H1 (cell line): ENCODE measurements around the gene SCAPER. TPM values are rescaled to one million over a fixed set of nuclear protein-coding genes. Genes with fewer than 3 reads are reported as not detected.

Experiments
- CBX5 ChIP-seq: fragments of 300-800, 300-1000 bp; sonication (generic); IDR thresholded peaks from 2 replicates; pipeline ENCODE4 v1.7.1; 2016; ENCODE audit warnings: antibody characterized with exemption, low read length, low read depth
- CTCF ChIP-seq, 3 experiments: IDR thresholded peaks; 1 replicate in 2 of 3; 2 replicates in 1 of 3; pipeline versions ENCODE4 v1.5.1 to v1.6.1; 2011; ENCODE audit warnings: low read length in 3 of 3, mild to moderate bottlenecking in 3 of 3, inconsistent platforms in 2 of 3, low read depth in 1 of 3, moderate library complexity in 1 of 3; ENCODE audit not compliant: insufficient read depth in 1 of 3; ENCODE audit errors: control extremely low read depth in 1 of 3
- MAX ChIP-seq: IDR thresholded peaks from 2 replicates; pipeline ENCODE4 v1.6.1; 2012; ENCODE audit warnings: inconsistent platforms
- RBBP5 ChIP-seq: IDR thresholded peaks from 2 replicates; pipeline ENCODE4 v1.7.1; 2012; ENCODE audit warnings: low read depth, mild to moderate bottlenecking, inconsistent platforms, low read length, moderate library complexity, borderline replicate concordance
- SRF ChIP-seq: IDR thresholded peaks from 2 replicates; pipeline ENCODE4 v1.6.1; 2011; ENCODE audit warnings: mild to moderate bottlenecking, low read depth, low read length, moderate library complexity
- polyA plus RNA-seq, 7 experiments: library from polyadenylated mRNA; depleted of rRNA in 3 of 7; stranded (reverse) in 5 of 7; unstranded in 2 of 7; fragments of >200 nt in 5 of 7; fragments of 200-250 nt in 2 of 7; gene quantifications; 1 replicate in 5 of 7; 2 replicates in 1 of 7; 4 replicates in 1 of 7; pipeline versions ENCODE4 v1.2.1 to v1.2.3, GENCODE V29; 2011 to 2013; ENCODE audit warnings: missing spikeins in 2 of 7, mixed read lengths in 2 of 7
- total RNA-seq: library from RNA; stranded (reverse); fragmentation: NEBNext Ultra II Directional; extraction: Animal tissue kit (Norgen Biotek cat#: 25700); gene quantifications from 2 replicates; pipeline ENCODE4 v1.2.1, GENCODE V29; 2021

SCAPER gene
- total and polyA plus RNA-seq, 2 of the 8 experiments (the other 6 are each of a cell fraction or from before 2014, with no cell fraction given): 1.6 to 6.8 TPM

- no peak for TF ChIP-seq CTCF (IDR thresholded peaks at IDR 0.05; ENCODE audit: control extremely low read depth in 1 of 3, insufficient read depth in 1 of 3, low read depth in 1 of 3, low read length in 3 of 3)
- no peak for TF ChIP-seq RBBP5
- TF ChIP-seq MAX: no peak
- TF ChIP-seq CBX5: no peak
- TF ChIP-seq SRF: no peak
- TF ChIP-seq, all 59 proteins: peak for 0
These were observed 349.9 kb downstream of the SCAPER start (continued) for GRCh38 chr15:76555247-76555646.
